ENCODE measurements around the gene GPLD1.

Gene GPLD1

GRCh38 chr6:24454452-24454851 lies 34.9 kb downstream of the GPLD1 start:
- H3K27ac ChIP-seq: no peak overlapping the region
- DNase-seq (ENCODE audit: low spot score): no peak
- H3K4me3 ChIP-seq: no peak overlapping the region
- TF ChIP-seq CTCF (IDR thresholded peaks at IDR 0.05): no peak

- TF ChIP-seq CTCF (IDR thresholded peaks at IDR 0.05): no peak
- no peak overlapping the region for H3K27ac ChIP-seq
- DNase-seq (ENCODE audit: low spot score): no peak
- H3K4me3 ChIP-seq: no peak overlapping the region
These were observed 35.5 kb downstream of the GPLD1 start for GRCh38 chr6:24453921-24454320.

GRCh38 chr6:24451581-24452388 lies 37.6 kb downstream of the GPLD1 start:
- Histone ChIP-seq H3K27ac (no peak overlapping the region), H3K4me3 (no peak overlapping the region)
- DNase-seq (ENCODE audit: low spot score): no peak
- TF ChIP-seq CTCF (IDR thresholded peaks at IDR 0.05): no peak

GRCh38 chr6:24448828-24449525 lies 40.4 kb downstream of the GPLD1 start:
- no peak for TF ChIP-seq CTCF (IDR thresholded peaks at IDR 0.05)
- Histone ChIP-seq H3K27ac (no peak overlapping the region), H3K4me3 (no peak overlapping the region)
- no peak for DNase-seq (ENCODE audit: low spot score)

- Histone ChIP-seq H3K4me3 (no peak overlapping the region), H3K27ac (no peak overlapping the region)
- TF ChIP-seq CTCF (IDR thresholded peaks at IDR 0.05): no peak
- DNase-seq (ENCODE audit: low spot score): no peak
These were observed 41.0 kb downstream of the GPLD1 start for GRCh38 chr6:24448396-24448795.

- Histone ChIP-seq H3K27ac (no peak overlapping the region), H3K4me3 (no peak overlapping the region)
- TF ChIP-seq CTCF (IDR thresholded peaks at IDR 0.05): no peak
- no peak for DNase-seq (ENCODE audit: low spot score)
These were observed 42.7 kb downstream of the GPLD1 start for GRCh38 chr6:24446670-24447069.

- no peak for TF ChIP-seq CTCF (IDR thresholded peaks at IDR 0.05)
- no peak overlapping the region for H3K4me3 ChIP-seq
- DNase-seq (ENCODE audit: low spot score): no peak
- no peak overlapping the region for H3K27ac ChIP-seq
These were observed 43.7 kb downstream of the GPLD1 start for GRCh38 chr6:24445704-24446103.
